Hepatocyte (in vitro differentiated cells): ENCODE results near the gene KRT8. TPM values are rescaled to one million over a fixed set of nuclear protein-coding genes. Genes with fewer than 3 reads are reported as not detected.

ENCODE experiments used
- DNase-seq: peaks from one replicate; pipeline ENCODE4 v3.0.0-alpha.2; 2016; ENCODE audit warnings: low spot score
- H2AFZ ChIP-seq: fragments of 200-600 bp; sonication (generic); 2 replicates; pipeline ENCODE4 v1.6.0; 2016; ENCODE audit warnings: antibody characterized with exemption, mild to moderate bottlenecking
- H3K27ac ChIP-seq: fragments of 200-600 bp; sonication (generic); 2 replicates; pipeline ENCODE4 v1.5.1; 2016; ENCODE audit warnings: mild to moderate bottlenecking
- H3K27me3 ChIP-seq: fragments of 200-600 bp; sonication (generic); 2 replicates; pipeline ENCODE4 v1.6.1; 2016
- H3K36me3 ChIP-seq: fragments of 200-600 bp; sonication (generic); replicated peaks from 2 replicates; pipeline ENCODE4 v1.5.1; 2016; ENCODE audit warnings: low read depth; ENCODE audit not compliant: insufficient read depth
- H3K4me1 ChIP-seq: fragments of 200-600 bp; sonication (generic); 2 replicates; pipeline ENCODE4 v1.5.1; 2016; ENCODE audit warnings: mild to moderate bottlenecking, moderate library complexity; ENCODE audit not compliant: insufficient read depth
- H3K4me2 ChIP-seq: fragments of 200-600 bp; sonication (generic); 2 replicates; pipeline ENCODE4 v1.6.0; 2016
- H3K4me3 ChIP-seq: fragments of 200-600 bp; sonication (generic); 2 replicates; pipeline ENCODE4 v1.5.1; 2016; ENCODE audit warnings: mild to moderate bottlenecking
- H3K79me2 ChIP-seq: fragments of 200-600 bp; sonication (generic); 2 replicates; pipeline ENCODE4 v1.6.0; 2017; ENCODE audit warnings: mild to moderate bottlenecking
- H3K9me2 ChIP-seq: fragments of 200-600 bp; sonication (generic); replicated peaks from 2 replicates; pipeline ENCODE4 v1.6.0; 2017; ENCODE audit warnings: mild to moderate bottlenecking; ENCODE audit not compliant: insufficient read depth
- H3K9me3 ChIP-seq: fragments of 200-600 bp; sonication (generic); 2 replicates; pipeline ENCODE4 v1.5.1; 2016; ENCODE audit warnings: low read depth, mild to moderate bottlenecking
- H4K20me1 ChIP-seq: fragments of 200-600 bp; sonication (generic); 2 replicates; pipeline ENCODE4 v1.6.0; 2016; ENCODE audit warnings: mild to moderate bottlenecking; ENCODE audit not compliant: insufficient read depth, poor library complexity, severe bottlenecking
- EZH2 ChIP-seq: fragments of 200-600 bp; sonication (generic); IDR thresholded peaks from 2 replicates; pipeline ENCODE4 v1.6.1; 2016; ENCODE audit warnings: antibody characterized with exemption, mild to moderate bottlenecking, borderline replicate concordance
- EZH2phosphoT487 ChIP-seq: fragments of 200-600 bp; sonication (generic); IDR thresholded peaks from one replicate; pipeline ENCODE4 v1.6.1; 2018; ENCODE audit warnings: antibody characterized with exemption, mild to moderate bottlenecking, low read depth, moderate library complexity; ENCODE audit not compliant: unreplicated experiment, severe bottlenecking
- WGBS: methylation state at CpG from one replicate; pipeline ENCODE4 v1.1.6; 2016; ENCODE audit warnings: low lambda C conversion rate; ENCODE audit errors: missing lambda C conversion rate; 5-methylcytosine and 5-hydroxymethylcytosine counted together
- polyA plus RNA-seq: library from polyadenylated mRNA; unstranded; fragments of >200 nt; fragmentation: Nextera tagmentation; extraction: Ambion mirVana; gene quantifications from 2 replicates; pipeline ENCODE4 v1.2.1, GENCODE V29; 2016
- total RNA-seq: library from RNA; depleted of rRNA; stranded (reverse); fragments of >200 nt; gene quantifications from 2 replicates; pipeline ENCODE4 v1.2.3, GENCODE V29; 2014
- TF ChIP-seq, protein P1 (sequence below): fragments of 200-600 bp; sonication (generic); IDR thresholded peaks from 2 replicates; pipeline ENCODE4 v1.5.1; 2016; ENCODE audit warnings: antibody characterized with exemption, mild to moderate bottlenecking; ENCODE audit not compliant: poor library complexity

The KRT8 gene
- total and polyA plus RNA-seq, 2 experiments from 2014 or later = 1,381 to 2,058 TPM

DNA sequence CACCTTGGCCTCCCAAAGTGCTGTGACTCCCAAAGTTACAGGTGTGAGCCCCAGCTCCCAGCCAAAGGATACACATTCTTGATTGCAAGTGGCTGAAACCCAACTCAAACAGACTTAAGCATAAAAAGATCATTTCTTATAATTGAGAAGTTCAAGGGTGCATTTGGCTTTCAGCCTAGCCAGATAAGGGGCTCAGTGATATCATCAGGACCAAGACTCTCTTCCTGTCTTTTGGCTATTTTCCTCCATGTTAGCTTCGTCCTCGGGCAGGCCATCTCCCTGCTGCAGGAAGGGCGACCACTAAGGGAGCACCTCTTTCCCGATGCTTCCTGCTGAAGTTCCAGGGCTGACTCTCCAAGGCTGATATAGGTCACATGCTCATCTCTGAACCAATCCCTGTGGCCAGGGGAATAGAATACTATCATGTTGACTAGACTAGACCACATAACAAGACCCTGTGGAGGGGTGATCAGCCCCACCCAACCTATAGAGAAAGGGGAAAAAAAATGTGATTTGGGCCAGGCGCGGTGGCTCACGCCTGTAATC is 9.8 kb upstream of the KRT8 start:
- no peaks in the 10 kb centered on the region for H4K20me1 ChIP-seq
- peaks cover 13% of the 10 kb centered on the region for H3K79me2 ChIP-seq
- H2AFZ ChIP-seq = no peak overlapping the region
- DNase-seq = no peak
- no peaks in the 10 kb centered on the region for H3K36me3 ChIP-seq
- peak overlapping the region; percentile 94 for H3K27ac ChIP-seq
- no peaks in the 10 kb centered on the region for H3K9me3 ChIP-seq
- no peak overlapping the region for H3K4me3 ChIP-seq
- no peak overlapping the region for H3K4me2 ChIP-seq
- peaks cover 37% of the 10 kb centered on the region for H3K4me1 ChIP-seq
- H3K9me2 ChIP-seq = no peaks in the 10 kb centered on the region
- no peaks in the 10 kb centered on the region for H3K27me3 ChIP-seq
- 90% methylated on average over 7 of the region's 7 CpGs for WGBS
- TF ChIP-seq EZH2phosphoT487 = no peak
- no peak for TF ChIP-seq EZH2
- TF ChIP-seq, protein P1, sequence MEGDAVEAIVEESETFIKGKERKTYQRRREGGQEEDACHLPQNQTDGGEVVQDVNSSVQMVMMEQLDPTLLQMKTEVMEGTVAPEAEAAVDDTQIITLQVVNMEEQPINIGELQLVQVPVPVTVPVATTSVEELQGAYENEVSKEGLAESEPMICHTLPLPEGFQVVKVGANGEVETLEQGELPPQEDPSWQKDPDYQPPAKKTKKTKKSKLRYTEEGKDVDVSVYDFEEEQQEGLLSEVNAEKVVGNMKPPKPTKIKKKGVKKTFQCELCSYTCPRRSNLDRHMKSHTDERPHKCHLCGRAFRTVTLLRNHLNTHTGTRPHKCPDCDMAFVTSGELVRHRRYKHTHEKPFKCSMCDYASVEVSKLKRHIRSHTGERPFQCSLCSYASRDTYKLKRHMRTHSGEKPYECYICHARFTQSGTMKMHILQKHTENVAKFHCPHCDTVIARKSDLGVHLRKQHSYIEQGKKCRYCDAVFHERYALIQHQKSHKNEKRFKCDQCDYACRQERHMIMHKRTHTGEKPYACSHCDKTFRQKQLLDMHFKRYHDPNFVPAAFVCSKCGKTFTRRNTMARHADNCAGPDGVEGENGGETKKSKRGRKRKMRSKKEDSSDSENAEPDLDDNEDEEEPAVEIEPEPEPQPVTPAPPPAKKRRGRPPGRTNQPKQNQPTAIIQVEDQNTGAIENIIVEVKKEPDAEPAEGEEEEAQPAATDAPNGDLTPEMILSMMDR = no peak

DNA sequence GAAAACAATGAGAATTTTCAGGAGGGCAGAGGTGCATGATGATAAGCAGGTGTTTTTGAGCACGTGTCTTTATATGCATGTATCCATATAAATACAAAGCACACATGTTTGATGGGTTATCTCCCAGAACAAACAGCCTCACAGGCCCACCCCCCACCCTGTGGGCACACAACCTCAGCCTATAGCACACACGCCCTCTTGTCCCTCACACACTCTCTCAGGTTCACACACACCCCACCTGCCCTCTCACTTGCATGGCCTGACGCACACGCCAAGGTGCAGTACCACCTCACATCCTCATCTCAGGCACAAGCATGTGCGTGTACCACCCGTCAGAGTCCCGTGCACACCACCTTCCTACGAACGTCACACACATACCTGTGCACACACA is 8.6 kb upstream of the KRT8 start:
- Histone ChIP-seq H3K27me3 (no peaks in the 10 kb centered on the region), H2AFZ (no peak overlapping the region), H3K9me2 (no peaks in the 10 kb centered on the region), H3K4me1 (peaks cover 41% of the 10 kb centered on the region), H4K20me1 (no peaks in the 10 kb centered on the region), H3K4me2 (peak overlapping the region; percentile 32), H3K79me2 (peaks cover 18% of the 10 kb centered on the region), H3K36me3 (no peaks in the 10 kb centered on the region), H3K9me3 (no peaks in the 10 kb centered on the region), H3K27ac (peak overlapping the region; percentile 94), H3K4me3 (no peak overlapping the region)
- peak; percentile 69 for DNase-seq
- WGBS = 75% methylated on average over 9 of the region's 9 CpGs
- no peak for TF ChIP-seq EZH2

DNA sequence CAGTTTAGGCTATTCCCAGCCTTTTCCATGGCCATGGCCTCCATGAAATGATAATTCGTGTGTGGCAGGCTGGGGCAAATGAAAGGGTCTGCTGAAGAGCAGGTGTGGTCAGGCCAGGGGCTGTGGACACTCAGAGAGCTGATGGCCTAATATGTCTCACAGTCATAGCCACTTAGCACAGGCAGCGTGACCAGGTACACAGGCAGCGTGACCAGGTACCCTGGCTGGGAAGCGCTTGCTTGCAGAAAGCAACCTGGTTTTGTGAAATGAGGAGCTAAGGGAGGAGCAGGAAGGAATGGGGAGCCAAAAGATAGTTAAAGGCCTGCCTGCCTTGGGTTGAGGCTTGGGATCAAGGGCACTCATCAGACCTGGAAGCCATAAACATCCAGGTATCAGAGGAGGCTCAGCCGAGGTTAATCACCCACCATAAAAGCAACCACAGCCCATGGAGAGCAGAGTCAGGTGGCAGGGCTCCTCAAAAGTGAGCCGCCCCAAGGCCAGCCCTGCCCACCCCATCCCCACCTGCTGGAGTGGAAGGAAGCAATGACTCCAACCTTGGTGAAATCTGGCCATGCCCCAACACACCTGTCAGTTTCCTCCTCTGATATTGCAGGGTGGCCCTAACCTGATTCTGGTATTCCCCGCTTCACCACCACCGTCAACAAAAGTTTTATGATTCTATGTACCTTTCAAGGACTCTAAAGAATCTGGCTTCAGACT is 8.0 kb upstream of the KRT8 start:
- Histone ChIP-seq H3K4me3 (no peak overlapping the region), H3K27me3 (no peaks in the 10 kb centered on the region), H3K79me2 (peaks cover 18% of the 10 kb centered on the region), H3K9me3 (no peaks in the 10 kb centered on the region), H3K36me3 (no peaks in the 10 kb centered on the region), H3K27ac (peak overlapping the region; percentile 94), H3K9me2 (no peaks in the 10 kb centered on the region), H4K20me1 (no peaks in the 10 kb centered on the region), H2AFZ (no peak overlapping the region), H3K4me1 (peaks cover 45% of the 10 kb centered on the region), H3K4me2 (no peak overlapping the region)
- DNase-seq = peak; percentile 80
- TF ChIP-seq EZH2 (no peak), EZH2phosphoT487 (no peak)
- TF ChIP-seq, protein P1 = no peak
- WGBS = 66% methylated on average over 8 of the region's 8 CpGs

DNA sequence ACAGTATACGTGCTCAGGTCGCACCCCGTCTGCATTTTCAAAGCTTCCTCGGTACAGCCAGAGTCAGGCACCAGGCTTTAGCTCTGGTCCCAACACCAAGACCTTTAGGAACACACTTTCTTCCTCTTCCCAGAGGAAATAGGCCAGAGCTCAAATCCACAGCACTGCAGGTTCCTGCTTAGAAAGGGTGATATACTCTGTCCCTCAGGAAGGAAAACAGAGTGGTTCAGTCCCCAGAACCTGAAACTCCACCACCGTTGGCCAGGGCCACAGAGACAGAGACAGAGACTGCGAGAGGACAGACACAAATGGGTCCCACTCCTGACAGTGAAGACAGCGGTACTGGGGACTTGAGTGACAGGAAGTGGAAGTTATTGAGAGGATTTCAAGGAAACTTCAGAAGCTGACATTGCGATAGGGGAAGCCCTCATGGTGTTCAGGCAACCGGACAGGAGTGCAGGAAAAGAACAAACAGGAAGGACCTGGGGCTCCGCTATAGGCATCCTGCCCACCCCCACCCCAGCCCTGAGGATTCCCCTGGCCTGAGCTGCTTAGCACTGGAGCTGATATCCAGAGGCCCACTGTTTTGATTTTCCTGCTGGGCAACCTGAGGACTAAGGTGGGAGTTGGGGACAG is 5.5 kb upstream of the KRT8 start:
- no peak for TF ChIP-seq EZH2phosphoT487
- TF ChIP-seq, protein P1 = no peak
- no peak for TF ChIP-seq EZH2
- Histone ChIP-seq H3K4me3 (no peak overlapping the region), H3K36me3 (no peaks in the 10 kb centered on the region), H3K4me2 (no peak overlapping the region), H3K79me2 (peaks cover 32% of the 10 kb centered on the region), H3K27me3 (no peaks in the 10 kb centered on the region), H3K4me1 (peaks cover 66% of the 10 kb centered on the region), H2AFZ (no peak overlapping the region), H3K9me3 (no peaks in the 10 kb centered on the region), H3K27ac (peak overlapping the region; percentile 94), H3K9me2 (no peaks in the 10 kb centered on the region), H4K20me1 (no peaks in the 10 kb centered on the region)
- no peak for DNase-seq
- 84% methylated on average over 10 of the region's 10 CpGs for WGBS
